DOHH2 (cell line): ENCODE measurements around the gene RHBDF2.

ENCODE experiments used
- H3F3A ChIP-seq: fragments of 200-600 bp; sonication (generic), shearing (Covaris generic); 2 replicates; pipeline ENCODE4 v1.6.0; 2016; ENCODE audit warnings: antibody characterized with exemption, mild to moderate bottlenecking; ENCODE audit not compliant: control insufficient read depth, insufficient read depth
- H3K27ac ChIP-seq: fragments of 200-600 bp; sonication (generic); 2 replicates; pipeline ENCODE4 v1.5.1; 2014; ENCODE audit warnings: low read depth, mild to moderate bottlenecking, low read length, moderate library complexity
- H3K27me3 ChIP-seq: fragments of 200-600 bp; sonication (generic); 2 replicates; pipeline ENCODE4 v1.6.1; 2014; ENCODE audit warnings: mild to moderate bottlenecking, low read length, mixed read lengths; ENCODE audit not compliant: control insufficient read depth
- H3K36me3 ChIP-seq: fragments of 200-600 bp; sonication (generic); 2 replicates; pipeline ENCODE4 v1.6.1; 2014; ENCODE audit warnings: mild to moderate bottlenecking, low read length, moderate library complexity, mixed read lengths; ENCODE audit not compliant: control insufficient read depth
- H3K4me1 ChIP-seq: fragments of 200-600 bp; sonication (generic); 2 replicates; pipeline ENCODE4 v1.6.1; 2014; ENCODE audit warnings: mild to moderate bottlenecking, low read length, mixed read lengths; ENCODE audit not compliant: control insufficient read depth
- H3K4me2 ChIP-seq: fragments of 200-600 bp; sonication (generic); 2 replicates; pipeline ENCODE4 v1.6.0; 2014; ENCODE audit warnings: mild to moderate bottlenecking, low read length, moderate library complexity
- H3K4me3 ChIP-seq: fragments of 200-600 bp; sonication (generic); 2 replicates; pipeline ENCODE4 v1.5.1; 2014; ENCODE audit warnings: mild to moderate bottlenecking, low read length, mixed read lengths
- H3K79me2 ChIP-seq: fragments of 200-600 bp; sonication (generic); 2 replicates; pipeline ENCODE4 v1.6.1; 2014; ENCODE audit warnings: mild to moderate bottlenecking, low read length, mixed read lengths; ENCODE audit not compliant: control insufficient read depth
- H3K9me2 ChIP-seq: fragments of 200-600 bp; sonication (generic); replicated peaks from 2 replicates; pipeline ENCODE4 v1.6.1; 2014; ENCODE audit warnings: mild to moderate bottlenecking, low read length, mixed read lengths; ENCODE audit not compliant: control insufficient read depth
- H3K9me3 ChIP-seq: fragments of 200-600 bp; sonication (generic); 2 replicates; pipeline ENCODE4 v1.6.1; 2014; ENCODE audit warnings: antibody characterized with exemption, low read length, mixed read lengths; ENCODE audit not compliant: control insufficient read depth, insufficient read depth
- H4K20me1 ChIP-seq: fragments of 200-600 bp; sonication (generic); 2 replicates; pipeline ENCODE4 v1.6.0; 2014; ENCODE audit warnings: low read depth, mild to moderate bottlenecking, antibody characterized with exemption, low read length, moderate library complexity; ENCODE audit not compliant: control insufficient read depth, insufficient read depth
- CTCF ChIP-seq: fragments of 200-600 bp; sonication (generic); IDR thresholded peaks from one replicate; pipeline ENCODE4 v1.5.1; 2014; ENCODE audit warnings: antibody characterized with exemption, mild to moderate bottlenecking, low read depth, low read length; ENCODE audit not compliant: poor library complexity, severe bottlenecking
- EZH2phosphoT487 ChIP-seq: fragments of 200-600 bp; sonication (generic); IDR thresholded peaks from 2 replicates; pipeline ENCODE4 v1.6.1; 2017; ENCODE audit warnings: borderline replicate concordance, mild to moderate bottlenecking, antibody characterized with exemption, low read length, moderate library complexity, mixed read lengths

Gene RHBDF2

DNA sequence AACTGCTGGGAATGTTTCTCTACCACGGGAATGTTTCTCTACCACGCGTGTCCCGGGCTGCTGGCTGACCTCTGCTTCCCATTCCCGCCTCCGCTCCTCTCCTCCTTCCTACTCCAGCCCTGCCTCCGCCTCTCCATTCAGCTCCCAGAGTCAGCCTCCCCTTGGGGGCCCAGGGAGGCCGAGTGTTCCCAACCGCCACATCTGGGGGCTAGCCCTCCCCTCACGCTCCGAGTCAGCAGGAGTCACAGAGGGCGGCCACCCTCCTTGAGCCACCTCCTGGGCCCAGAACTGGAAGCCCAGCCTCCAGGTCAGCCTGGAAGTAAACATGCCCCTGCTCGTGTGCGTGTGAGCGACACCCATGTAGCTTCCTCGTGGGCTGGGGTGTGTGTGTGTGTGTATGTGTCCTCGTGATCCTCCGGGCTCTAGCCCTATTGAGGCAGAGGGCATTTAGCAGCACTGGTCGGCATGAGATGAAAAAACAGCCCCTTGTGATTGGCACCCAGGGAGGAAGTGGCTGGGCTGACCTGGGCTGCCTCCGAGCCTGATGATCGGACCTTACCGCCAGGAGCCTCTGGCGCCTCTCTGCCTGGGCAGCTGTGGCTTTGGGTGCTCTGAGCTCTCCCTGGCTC is 29.0 kb upstream of the RHBDF2 start:
- no peaks in the 10 kb centered on the region for H3K9me2 ChIP-seq
- peaks cover 31% of the 10 kb centered on the region for H3K4me1 ChIP-seq
- no peaks in the 10 kb centered on the region for H3K79me2 ChIP-seq
- H3K27me3 ChIP-seq, result no peaks in the 10 kb centered on the region
- no peaks in the 10 kb centered on the region for H3K36me3 ChIP-seq
- no peak overlapping the region for H3K4me2 ChIP-seq
- H3F3A ChIP-seq, result no peaks in the 10 kb centered on the region; the same call in 1 of the 2 replicates
- no peak overlapping the region for H3K4me3 ChIP-seq
- no peak overlapping the region for H3K27ac ChIP-seq
- no peaks in the 10 kb centered on the region for H4K20me1 ChIP-seq
- TF ChIP-seq CTCF, result no peak
- TF ChIP-seq EZH2phosphoT487, result no peak
- H3K9me3 ChIP-seq, result no peaks in the 10 kb centered on the region

DNA sequence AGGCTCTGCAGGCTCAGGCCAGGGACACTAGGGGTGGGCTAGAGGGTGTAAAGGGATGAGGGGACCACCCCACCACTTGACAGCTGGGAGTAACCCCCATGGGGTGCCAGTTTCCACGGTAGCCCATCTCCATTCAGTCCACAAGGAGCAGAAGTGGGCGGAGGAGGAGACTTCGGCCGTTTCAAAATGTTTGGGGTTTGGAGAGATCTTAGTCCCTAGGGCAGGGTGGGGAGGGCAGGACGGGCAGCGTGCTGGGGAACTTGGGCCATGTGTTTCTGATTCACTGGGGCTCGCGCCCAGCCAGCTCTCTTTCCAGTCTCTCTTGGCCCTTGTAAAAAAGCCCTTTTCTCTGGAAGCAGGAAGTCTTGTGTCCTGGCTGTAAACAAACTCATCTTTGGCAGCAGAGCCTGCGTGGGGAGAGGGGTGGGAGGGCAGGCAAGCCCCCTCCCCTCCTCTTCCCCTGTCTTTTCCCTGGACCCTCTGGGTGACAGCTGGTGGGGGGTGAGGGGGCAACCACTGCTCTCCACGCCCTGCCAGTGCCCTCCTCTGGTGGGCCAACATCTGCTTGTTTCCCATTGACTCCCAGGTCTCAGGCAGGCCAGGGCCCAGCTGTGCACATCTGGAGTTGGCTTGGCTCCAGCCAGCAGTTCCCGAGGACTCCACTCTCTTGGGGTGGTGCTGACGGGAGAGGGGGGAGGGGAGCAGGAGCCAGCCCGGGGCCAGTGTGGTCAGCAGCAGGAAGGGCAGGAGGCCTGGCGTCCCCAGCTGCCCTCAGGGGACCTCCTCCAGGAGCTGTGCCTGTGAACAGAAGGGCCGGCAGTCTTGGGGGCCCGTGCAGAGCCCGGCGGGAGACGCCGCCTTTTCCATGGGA is 28.2 kb upstream of the RHBDF2 start:
- Histone ChIP-seq H3K4me2 (peak overlapping the region; percentile 90), H3K27ac (peak overlapping the region; percentile 83), H3K4me3 (peak overlapping the region; percentile 72), H3K36me3 (no peaks in the 10 kb centered on the region), H3K27me3 (no peaks in the 10 kb centered on the region), H3F3A (no peaks in the 10 kb centered on the region; the same call in 1 of the 2 replicates), H3K4me1 (peaks cover 38% of the 10 kb centered on the region), H3K9me3 (no peaks in the 10 kb centered on the region), H3K79me2 (no peaks in the 10 kb centered on the region), H4K20me1 (no peaks in the 10 kb centered on the region), H3K9me2 (no peaks in the 10 kb centered on the region)
- TF ChIP-seq EZH2phosphoT487 (no peak), CTCF (peak; percentile 16)

- no peaks in the 10 kb centered on the region; the same call in 1 of the 2 replicates for H3F3A ChIP-seq
- H3K79me2 ChIP-seq, result no peaks in the 10 kb centered on the region
- peak overlapping the region; percentile 72 for H3K4me3 ChIP-seq
- no peaks in the 10 kb centered on the region for H3K9me2 ChIP-seq
- H4K20me1 ChIP-seq, result no peaks in the 10 kb centered on the region
- H3K4me2 ChIP-seq, result peak overlapping the region; percentile 90
- H3K9me3 ChIP-seq, result no peaks in the 10 kb centered on the region
- H3K27me3 ChIP-seq, result no peaks in the 10 kb centered on the region
- TF ChIP-seq EZH2phosphoT487, result no peak
- peak; percentile 55 for TF ChIP-seq CTCF
- H3K4me1 ChIP-seq, result peaks cover 38% of the 10 kb centered on the region
- H3K27ac ChIP-seq, result peak overlapping the region; percentile 83
- H3K36me3 ChIP-seq, result no peaks in the 10 kb centered on the region
Measured at GRCh38 chr17:76528528-76529223, 27.5 kb upstream of the RHBDF2 start.
